Lung (tissue), 12 donors: Measurements from ENCODE around the gene DPYSL3. TPM values are rescaled to one million over a fixed set of nuclear protein-coding genes. Genes with fewer than 3 reads are reported as not detected.

Experiments
- ATAC-seq: fragments of 200-7000 bp; cut with Tn5 transposase; one replicate; pipeline ENCODE4 v1.9.1; 2020; ENCODE audit warnings: moderate number of reproducible peaks; ENCODE audit not compliant: insufficient read depth, low FRiP score
- DNase-seq, 3 donors: peaks; one replicate each; pipeline ENCODE4 v3.0.0-alpha.2; 2013 to 2017
- H3K27ac ChIP-seq, 2 donors: one replicate each; pipeline ENCODE4 v1.5.1; 2013; ENCODE audit warnings: mild to moderate bottlenecking in 2 of 2, moderate library complexity in 2 of 2, control low read depth in 1 of 2, inconsistent platforms in 1 of 2, low read depth in 1 of 2, low read length in 1 of 2
- H3K27me3 ChIP-seq, 3 donors: one replicate each; pipeline ENCODE4 v1.5.1; 2013; ENCODE audit warnings: low read length in 2 of 3; ENCODE audit not compliant: control insufficient read depth in 3 of 3, insufficient read depth in 3 of 3
- H3K36me3 ChIP-seq, 4 donors: one replicate each; pipeline ENCODE4 v1.5.1; 2013; ENCODE audit warnings: low read length in 4 of 4, mild to moderate bottlenecking in 1 of 4, moderate library complexity in 1 of 4; ENCODE audit not compliant: control insufficient read depth in 4 of 4, insufficient read depth in 4 of 4
- H3K4me1 ChIP-seq, 5 donors: one replicate each; pipeline ENCODE4 v1.5.1; 2013; ENCODE audit warnings: low read length in 5 of 5, mild to moderate bottlenecking in 2 of 5, moderate library complexity in 1 of 5; ENCODE audit not compliant: control insufficient read depth in 5 of 5, insufficient read depth in 5 of 5
- H3K4me3 ChIP-seq: one replicate; pipeline ENCODE4 v1.5.1; 2013; ENCODE audit warnings: mild to moderate bottlenecking, control low read depth, moderate library complexity
- H3K9ac ChIP-seq, 2 donors: one replicate each; pipeline ENCODE4 v1.5.1; 2013; ENCODE audit warnings: low read length in 2 of 2, control low read depth in 1 of 2; ENCODE audit not compliant: insufficient read depth in 1 of 2
- H3K9me3 ChIP-seq, 4 donors: one replicate each; pipeline ENCODE4 v1.5.1; 2013; ENCODE audit warnings: low read length in 3 of 4, mild to moderate bottlenecking in 1 of 4, moderate library complexity in 1 of 4; ENCODE audit not compliant: control insufficient read depth in 4 of 4, insufficient read depth in 3 of 4
- CTCF ChIP-seq: IDR thresholded peaks from 2 replicates; pipeline ENCODE4 v1.5.1; 2012; ENCODE audit warnings: mild to moderate bottlenecking; ENCODE audit errors: control extremely low read depth, extremely low read depth
- WGBS, 2 donors: extraction: QIAGEN DNeasy Blood & Tissue Kit; methylation state at CpG; one replicate each; pipeline ENCODE4 v1.1.7; 2013; 5-methylcytosine and 5-hydroxymethylcytosine counted together
- polyA plus RNA-seq, 2 donors: library from polyadenylated mRNA; stranded (reverse); fragments of 200-250 nt; gene quantifications; one replicate each; pipeline ENCODE4 v1.2.1, GENCODE V29; 2013
- total RNA-seq, 2 donors: library from RNA; depleted of rRNA in 1 of 2; stranded (reverse); fragments of >200 nt in 1 of 2; gene quantifications; one replicate each; pipeline ENCODE4 v1.2.1, GENCODE V29; 2014 to 2021
- donor health status: control.
- donor health status: control.
- donor health status: Bipolar disorder and iron deficiency.
- donor health status: healthy.
- donor health status: DM: yes; HTN: yes; CAD: no.

Gene DPYSL3
- total and polyA plus RNA-seq, 4 donors = 13.8 to 112 (median 43.7) TPM

- no peak for ATAC-seq
Measured at GRCh38 chr5:147388184-147389108, 121.4 kb downstream of the DPYSL3 start.

GRCh38 chr5:147387109-147387508 lies 122.8 kb downstream of the DPYSL3 start:
- no peak for ATAC-seq
- Histone ChIP-seq H3K9me3 (no peaks in the 10 kb centered on the region), H3K4me3 (no peak overlapping the region), H3K4me1 (no peaks in the 10 kb centered on the region), H3K27ac (no peak overlapping the region), H3K36me3 (no peaks in the 10 kb centered on the region), H3K9ac (no peak overlapping the region), H3K27me3 (no peaks in the 10 kb centered on the region)
- TF ChIP-seq CTCF = no peak
- DNase-seq = no peak
- 74 to 75% methylated on average over 4 of the region's 4 CpGs for WGBS, 2 donors

More at GRCh38 chr5:147388184-147389108, 121.4 kb downstream of the DPYSL3 start:
- no peak for DNase-seq
- Histone ChIP-seq H3K36me3 (peaks cover 0 to 2% (median 0%) of the 10 kb centered on the region in 4 donors), H3K9me3 (no peaks in the 10 kb centered on the region), H3K27ac (no peak overlapping the region), H3K4me1 (no peaks in the 10 kb centered on the region), H3K4me3 (no peak overlapping the region), H3K9ac (no peak overlapping the region), H3K27me3 (no peaks in the 10 kb centered on the region)
- TF ChIP-seq CTCF = no peak
- 72 to 74% methylated on average over 7 of the region's 7 CpGs for WGBS, 2 donors

GRCh38 chr5:147384346-147385193 lies 125.3 kb downstream of the DPYSL3 start:
- no peak for TF ChIP-seq CTCF
- Histone ChIP-seq H3K9me3 (no peaks in the 10 kb centered on the region), H3K36me3 (no peaks in the 10 kb centered on the region), H3K27ac (no peak overlapping the region), H3K9ac (no peak overlapping the region), H3K4me3 (no peak overlapping the region), H3K4me1 (no peaks in the 10 kb centered on the region), H3K27me3 (no peaks in the 10 kb centered on the region)
- ATAC-seq (no peak), DNase-seq (no peak)
- WGBS, 2 donors = 77 to 83% methylated on average over 6 of the region's 6 CpGs
